HepG2 (cell line): Measurements from ENCODE around the gene PANK4. TPM values are rescaled to one million over a fixed set of nuclear protein-coding genes. Genes with fewer than 3 reads are reported as not detected.

Experiments used
- ATAC-seq: fragments of 200-7000 bp; cut with Tn5 transposase; 3 replicates; pipeline ENCODE4 v1.9.1; 2020; ENCODE audit warnings: mild to moderate bottlenecking, moderate library complexity
- BruUV-seq: library from RNA; stranded (reverse); fragments of 400-500 nt; replicated peaks from 2 replicates; lab custom pipeline; 2021; lab: Mats Ljungman, UMichigan
- CTCF ChIA-PET: fragments of 300-600 bp; formaldehyde crosslinking; extraction: SDS; loops from one replicate; lab custom pipeline; 2021; ENCODE audit warnings: low total read pairs, inconsistent platforms, low intra/inter-chr PET ratio; lab: Yijun Ruan, JAX
- POLR2A ChIA-PET: fragments of 350-600 bp; sonication (Branson Sonifier 250); formaldehyde crosslinking; loops from one replicate; lab custom pipeline; 2020; ENCODE audit warnings: antibody characterized with exemption, inconsistent platforms; lab: Yijun Ruan, JAX
- DNase-seq: peaks from one replicate; pipeline ENCODE4 v3.0.0-alpha.2; 2015; ENCODE audit warnings: low spot score
- FAIRE-seq: peaks from 3 replicates; lab custom pipeline; 2011; peaks lifted over from hg19 to GRCh38; lab: Jason Lieb, UNC
- H2AFZ ChIP-seq: one replicate; pipeline ENCODE4 v1.6.1; 2011; ENCODE audit warnings: low read length, inconsistent platforms
- H3K27ac ChIP-seq: fragments of 300-600 bp; 3 replicates; pipeline ENCODE4 v1.8.0; 2011; ENCODE audit warnings: mixed run types, mild to moderate bottlenecking, mixed read lengths, low read length, inconsistent platforms; ENCODE audit not compliant: insufficient read depth; ENCODE audit errors: extremely low read length
- H3K27me3 ChIP-seq, 2 experiments: fragments of 200-600 bp in 1 of 2; 2 replicates in 1 of 2; 3 replicates in 1 of 2; pipeline versions ENCODE4 v1.6.0 to v1.8.0; 2011; ENCODE audit warnings: low read length in 2 of 2, mild to moderate bottlenecking in 2 of 2, moderate library complexity in 2 of 2, inconsistent platforms in 1 of 2; ENCODE audit not compliant: insufficient read depth in 2 of 2, control insufficient read depth in 1 of 2
- H3K36me3 ChIP-seq, 2 experiments: fragments of 200-600 bp in 1 of 2; replicated peaks in 1 of 2; 2 replicates in 1 of 2; 3 replicates in 1 of 2; pipeline versions ENCODE4 v1.5.1 to v1.8.0; 2011; ENCODE audit warnings: low read length in 2 of 2, inconsistent platforms in 1 of 2; ENCODE audit not compliant: insufficient read depth in 2 of 2, control insufficient read depth in 1 of 2
- H3K4me1 ChIP-seq: 2 replicates; pipeline ENCODE4 v1.5.1; 2012; ENCODE audit warnings: low read length, inconsistent platforms; ENCODE audit not compliant: insufficient read depth
- H3K4me2 ChIP-seq: 2 replicates; pipeline ENCODE4 v1.6.0; 2011; ENCODE audit warnings: low read depth, low read length, inconsistent platforms
- H3K4me3 ChIP-seq, 3 experiments: fragments of 200-600 bp in 1 of 3; sonication (generic), shearing (Covaris generic) in 1 of 3; replicated peaks in 1 of 3; 2 replicates each; pipeline ENCODE4 v1.5.1; 2011 to 2016; ENCODE audit warnings: low read length in 3 of 3, inconsistent platforms in 2 of 3, low read depth in 2 of 3, mild to moderate bottlenecking in 2 of 3, control low read depth in 1 of 3, mixed read lengths in 1 of 3; ENCODE audit not compliant: insufficient read depth in 1 of 3
- H3K79me2 ChIP-seq: one replicate; pipeline ENCODE4 v1.6.1; 2011; ENCODE audit warnings: low read length, inconsistent platforms; ENCODE audit not compliant: insufficient read depth
- H3K9ac ChIP-seq: 2 replicates; pipeline ENCODE4 v1.6.0; 2011; ENCODE audit warnings: mild to moderate bottlenecking, low read depth, low read length, inconsistent platforms; ENCODE audit not compliant: insufficient read depth
- H3K9me3 ChIP-seq: 2 replicates; pipeline ENCODE4 v1.5.1; 2012; ENCODE audit warnings: mild to moderate bottlenecking, low read length
- H4K20me1 ChIP-seq: 2 replicates; pipeline ENCODE4 v1.6.0; 2011; ENCODE audit warnings: inconsistent platforms, mild to moderate bottlenecking, low read length, moderate library complexity; ENCODE audit not compliant: insufficient read depth
- BCL6 ChIP-seq: IDR thresholded peaks from 2 replicates; pipeline ENCODE4 v1.6.1; 2016; ENCODE audit warnings: missing genetic modification reagents, missing compliant biosample characterization
- FLYWCH1 ChIP-seq: sonication (generic); formaldehyde crosslinking; IDR thresholded peaks from 2 replicates; pipeline ENCODE4 v1.8.1; 2023; ENCODE audit warnings: mild to moderate bottlenecking, missing genetic modification reagents
- GRHL1 ChIP-seq: sonication (generic); formaldehyde crosslinking; conservative IDR thresholded peaks from 2 replicates; pipeline ENCODE4 v1.8.0; 2022; ENCODE audit warnings: missing genetic modification reagents
- HHEX ChIP-seq: IDR thresholded peaks from 2 replicates; pipeline ENCODE4 v1.6.1; 2016; ENCODE audit warnings: control low read depth
- NCOA5 ChIP-seq: sonication (generic); formaldehyde crosslinking; IDR thresholded peaks from 2 replicates; pipeline ENCODE4 v1.4.0; 2020; ENCODE audit warnings: missing genetic modification reagents
- PRDM10 ChIP-seq: sonication (generic); formaldehyde crosslinking; IDR thresholded peaks from 2 replicates; pipeline ENCODE4 v1.4.0; 2020; ENCODE audit warnings: low read depth, missing genetic modification reagents
- SOX13 ChIP-seq, 3 experiments: fragments of 450-650 bp in 1 of 3; sonication (generic) in 1 of 3; formaldehyde crosslinking in 1 of 3; IDR thresholded peaks in 2 of 3; conservative IDR thresholded peaks in 1 of 3; 2 replicates each; pipeline versions ENCODE4 v1.5.0 to v1.6.1; 2016 to 2020; ENCODE audit warnings: antibody characterized with exemption in 1 of 3, mild to moderate bottlenecking in 1 of 3, missing compliant biosample characterization in 1 of 3, missing genetic modification reagents in 1 of 3, moderate library complexity in 1 of 3
- TSC22D2 ChIP-seq: sonication (generic); formaldehyde crosslinking; IDR thresholded peaks from 2 replicates; pipeline ENCODE4 v1.5.1; 2020; ENCODE audit warnings: missing genetic modification reagents, mild to moderate bottlenecking, borderline replicate concordance
- ZFY ChIP-seq: sonication (generic); formaldehyde crosslinking; IDR thresholded peaks from 2 replicates; pipeline ENCODE4 v1.4.0; 2020; ENCODE audit warnings: missing genetic modification reagents
- ZNF891 ChIP-seq: sonication (generic); formaldehyde crosslinking; IDR thresholded peaks from 2 replicates; pipeline ENCODE4 v1.5.0; 2020; ENCODE audit warnings: mild to moderate bottlenecking, missing genetic modification reagents
- WGBS: methylation state at CpG from one replicate; pipeline ENCODE4 v1.1.6; 2017; ENCODE audit warnings: low lambda C conversion rate; 5-methylcytosine and 5-hydroxymethylcytosine counted together
- in situ Hi-C: cut with HindIII; loops from 2 replicates; pipeline ENCODE4 v1.10.0; 2017; ENCODE audit warnings: low pct_unique_long_range_greater_than_20kb; ENCODE audit not compliant: extremely low pct_ligation_motif_present
- intact Hi-C: fragments of 100-400 bp; cut with micrococcal nuclease; formaldehyde crosslinking; loops from one replicate; pipeline ENCODE4 v1.10.0; 2022; ENCODE audit not compliant: unreplicated experiment
- polyA plus RNA-seq, 8 experiments: library from polyadenylated mRNA; depleted of rRNA in 3 of 8; stranded (reverse) in 7 of 8; unstranded in 1 of 8; fragments of >200 nt; fragmentation: Illumina TruSeq in 4 of 8; extraction: Trizol in 4 of 8; gene quantifications; 2 replicates each; pipeline versions ENCODE4 v1.2.1 to v1.2.3, GENCODE V29; 2011 to 2016; ENCODE audit warnings: low read depth in 4 of 8, missing spikeins in 1 of 8, mixed read lengths in 1 of 8; ENCODE audit not compliant: insufficient read depth in 1 of 8
- total RNA-seq, 5 experiments: library from RNA; depleted of rRNA; stranded (reverse); fragments of >200 nt; fragmentation: Illumina TruSeq; extraction: Trizol; gene quantifications; 2 replicates each; pipeline ENCODE4 v1.2.3, GENCODE V29; 2016; ENCODE audit warnings: low read depth in 1 of 5
- TF ChIP-seq, protein P1 (sequence below): sonication (generic); formaldehyde crosslinking; IDR thresholded peaks from 2 replicates; pipeline ENCODE4 v1.4.0; 2020; ENCODE audit warnings: missing genetic modification reagents, borderline replicate concordance

PANK4 gene
- total and polyA plus RNA-seq, 2 of the 13 experiments (the other 11 are each of a cell fraction or from before 2014, with no cell fraction given) = 17.4 to 19.3 TPM

- WGBS = 38% methylated on average over 4 of the region's 18 CpGs
- Histone ChIP-seq H3K36me3 (no peaks in the 10 kb centered on the region), H3K4me3 (no peak overlapping the region), H3K9me3 (no peaks in the 10 kb centered on the region), H3K27me3 (peaks cover 11 to 45% of the 10 kb centered on the region in 2 experiments; a peak in 4 of 5 replicates), H3K4me2 (no peak overlapping the region), H3K79me2 (no peaks in the 10 kb centered on the region), H3K4me1 (peaks cover 11% of the 10 kb centered on the region; the same call in 1 of the 2 replicates), H4K20me1 (no peaks in the 10 kb centered on the region), H2AFZ (no peak overlapping the region), H3K27ac (no peak overlapping the region), H3K9ac (no peak overlapping the region)
- POLR2A ChIA-PET = interaction anchor here (0.8 kb wide), 1 partner anchor 65 kb away, joined by 3 read pairs; no protein-coding TSS in a partner anchor
- BruUV-seq = no TSS peak
- CTCF ChIA-PET = no interaction called here
- intact Hi-C loops (no loop called here), in situ Hi-C loops (no loop called here)
- DNase-seq (no peak), ATAC-seq (no peak)
- TF ChIP-seq TSC22D2 (CRISPR knock-in tag) (no peak), FLYWCH1 (CRISPR knock-in tag) (no peak), HHEX (CRISPR knock-in tag) (no peak), ZFY (CRISPR knock-in tag) (no peak), GRHL1 (CRISPR knock-in tag) (no peak), PRDM10 (CRISPR knock-in tag) (no peak), SOX13 (IDR thresholded peaks at IDR 0.05) (no peak), SOX13 (CRISPR knock-in tag; conservative IDR thresholded peaks at IDR 0.05 in 1 of 2, IDR thresholded peaks at IDR 0.05 in 1 of 2) (no peak), BCL6 (CRISPR knock-in tag) (no peak), ZNF891 (CRISPR knock-in tag) (no peak), NCOA5 (no peak)
- TF ChIP-seq, protein P1, sequence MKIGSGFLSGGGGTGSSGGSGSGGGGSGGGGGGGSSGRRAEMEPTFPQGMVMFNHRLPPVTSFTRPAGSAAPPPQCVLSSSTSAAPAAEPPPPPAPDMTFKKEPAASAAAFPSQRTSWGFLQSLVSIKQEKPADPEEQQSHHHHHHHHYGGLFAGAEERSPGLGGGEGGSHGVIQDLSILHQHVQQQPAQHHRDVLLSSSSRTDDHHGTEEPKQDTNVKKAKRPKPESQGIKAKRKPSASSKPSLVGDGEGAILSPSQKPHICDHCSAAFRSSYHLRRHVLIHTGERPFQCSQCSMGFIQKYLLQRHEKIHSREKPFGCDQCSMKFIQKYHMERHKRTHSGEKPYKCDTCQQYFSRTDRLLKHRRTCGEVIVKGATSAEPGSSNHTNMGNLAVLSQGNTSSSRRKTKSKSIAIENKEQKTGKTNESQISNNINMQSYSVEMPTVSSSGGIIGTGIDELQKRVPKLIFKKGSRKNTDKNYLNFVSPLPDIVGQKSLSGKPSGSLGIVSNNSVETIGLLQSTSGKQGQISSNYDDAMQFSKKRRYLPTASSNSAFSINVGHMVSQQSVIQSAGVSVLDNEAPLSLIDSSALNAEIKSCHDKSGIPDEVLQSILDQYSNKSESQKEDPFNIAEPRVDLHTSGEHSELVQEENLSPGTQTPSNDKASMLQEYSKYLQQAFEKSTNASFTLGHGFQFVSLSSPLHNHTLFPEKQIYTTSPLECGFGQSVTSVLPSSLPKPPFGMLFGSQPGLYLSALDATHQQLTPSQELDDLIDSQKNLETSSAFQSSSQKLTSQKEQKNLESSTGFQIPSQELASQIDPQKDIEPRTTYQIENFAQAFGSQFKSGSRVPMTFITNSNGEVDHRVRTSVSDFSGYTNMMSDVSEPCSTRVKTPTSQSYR (CRISPR knock-in tag) = no peak
- TF ChIP-seq, all 625 proteins: peak for 0
- FAIRE-seq = no peak
These were observed 46.0 kb downstream of the PANK4 start for GRCh38 chr1:2480236-2480985.
